Uterus (tissue), 4 donors: Measurements from ENCODE around the gene VWA3B. TPM values are rescaled to one million over a fixed set of nuclear protein-coding genes. Genes with fewer than 3 reads are reported as not detected.
"Not testable (repeated sequence)": the region's sequence is repeated elsewhere in the genome, so short reads cannot be mapped to it uniquely, and the experiment has no call there.

Source experiments
- DNase-seq, 2 donors: peaks; one replicate each; pipeline ENCODE4 v3.0.0-alpha.2; 2019 to 2020
- H3K27ac ChIP-seq, 2 donors: fragments of 200-600 bp; sonication (generic); 1 replicate in 1 of 2; 2 replicates in 1 of 2; pipeline ENCODE4 v1.5.1; 2016 to 2018
- H3K27me3 ChIP-seq, 2 donors: fragments of 200-600 bp; sonication (generic); one replicate each; pipeline ENCODE4 v1.5.1; 2018 to 2019; ENCODE audit warnings: control low read depth in 1 of 2
- H3K36me3 ChIP-seq, 2 donors: fragments of 200-600 bp; sonication (generic); one replicate each; pipeline ENCODE4 v1.5.1; 2019; ENCODE audit warnings: control low read depth in 1 of 2
- H3K4me1 ChIP-seq, 2 donors: fragments of 200-600 bp; sonication (generic); one replicate each; pipeline ENCODE4 v1.5.1; 2018 to 2019; ENCODE audit warnings: control low read depth in 1 of 2
- H3K4me3 ChIP-seq, 2 donors: fragments of 200-600 bp; sonication (generic); 1 replicate in 1 of 2; 2 replicates in 1 of 2; pipeline ENCODE4 v1.5.1; 2018 to 2019; ENCODE audit warnings: mild to moderate bottlenecking in 1 of 2
- H3K9me3 ChIP-seq, 2 donors: fragments of 200-600 bp; sonication (generic); one replicate each; pipeline ENCODE4 v1.5.1; 2019; ENCODE audit warnings: control low read depth in 1 of 2
- POLR2A ChIP-seq, 2 donors: fragments of 450-650 bp; IDR thresholded peaks; one replicate each; pipeline ENCODE4 v1.6.1; 2016; ENCODE audit warnings: antibody characterized with exemption in 2 of 2, mild to moderate bottlenecking in 1 of 2, moderate library complexity in 1 of 2
- intact Hi-C: fragments of 100-400 bp; cut with DNase I; formaldehyde crosslinking; loops from one replicate; pipeline ENCODE4 v1.15.1; 2023; ENCODE audit warnings: low total_unique reads
- total RNA-seq, 4 donors: library from RNA; depleted of rRNA in 3 of 4; stranded (reverse); fragments of >200 nt in 3 of 4; gene quantifications; one replicate each; pipeline versions ENCODE4 v1.1.0 to v1.2.4, GENCODE V29; 2014 to 2023
- TF ChIP-seq, protein P1 (sequence below), 4 experiments: fragments of 200-600 bp in 2 of 4; fragments of 450-650 bp in 2 of 4; sonication (generic) in 2 of 4; IDR thresholded peaks; one replicate each; pipeline ENCODE4 v1.5.1; 2016 to 2019; ENCODE audit warnings: antibody characterized with exemption in 4 of 4, mild to moderate bottlenecking in 2 of 4, moderate library complexity in 1 of 4
- donor health status: DM: yes; HTN: yes; CAD: no.

Gene VWA3B
- total RNA-seq, 4 donors from 2014 or later: 0.98 to 2.1 TPM; not detected in 2

DNA sequence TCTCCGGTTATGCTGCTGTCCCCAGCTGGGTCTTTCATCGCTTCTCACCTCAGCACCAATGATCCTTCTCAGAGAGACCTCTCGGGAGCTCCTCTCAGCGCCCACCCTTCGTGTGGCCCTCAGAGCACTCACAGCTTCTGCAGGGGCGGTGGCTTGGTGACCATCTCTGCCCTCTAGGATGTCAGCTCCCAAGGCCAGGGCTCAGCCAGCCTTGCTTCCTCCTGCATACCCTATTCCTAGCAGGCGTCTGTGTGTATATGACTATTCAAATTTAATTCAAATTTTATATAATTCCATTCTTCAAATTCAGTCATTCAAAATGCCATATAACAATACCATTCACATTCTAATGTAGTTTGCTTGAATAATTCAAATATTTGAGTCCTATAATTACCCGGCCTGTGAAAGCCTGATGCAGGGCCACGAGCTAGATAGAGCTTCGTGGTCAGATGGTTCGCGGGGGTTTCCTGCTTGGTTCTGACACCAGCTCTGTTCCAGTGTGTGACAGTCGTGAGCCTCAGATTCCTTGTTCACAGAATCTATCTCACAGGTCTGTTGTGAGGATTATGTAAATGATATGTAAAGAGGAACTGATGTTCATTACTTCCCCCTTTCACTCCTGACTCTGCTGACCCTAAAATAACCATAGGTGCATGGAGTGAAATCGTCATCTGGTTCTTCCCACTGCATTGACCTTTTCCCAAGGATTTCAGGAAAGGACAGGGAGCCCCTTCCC lies 165.2 kb downstream of the VWA3B start:
- TF ChIP-seq, protein P1, sequence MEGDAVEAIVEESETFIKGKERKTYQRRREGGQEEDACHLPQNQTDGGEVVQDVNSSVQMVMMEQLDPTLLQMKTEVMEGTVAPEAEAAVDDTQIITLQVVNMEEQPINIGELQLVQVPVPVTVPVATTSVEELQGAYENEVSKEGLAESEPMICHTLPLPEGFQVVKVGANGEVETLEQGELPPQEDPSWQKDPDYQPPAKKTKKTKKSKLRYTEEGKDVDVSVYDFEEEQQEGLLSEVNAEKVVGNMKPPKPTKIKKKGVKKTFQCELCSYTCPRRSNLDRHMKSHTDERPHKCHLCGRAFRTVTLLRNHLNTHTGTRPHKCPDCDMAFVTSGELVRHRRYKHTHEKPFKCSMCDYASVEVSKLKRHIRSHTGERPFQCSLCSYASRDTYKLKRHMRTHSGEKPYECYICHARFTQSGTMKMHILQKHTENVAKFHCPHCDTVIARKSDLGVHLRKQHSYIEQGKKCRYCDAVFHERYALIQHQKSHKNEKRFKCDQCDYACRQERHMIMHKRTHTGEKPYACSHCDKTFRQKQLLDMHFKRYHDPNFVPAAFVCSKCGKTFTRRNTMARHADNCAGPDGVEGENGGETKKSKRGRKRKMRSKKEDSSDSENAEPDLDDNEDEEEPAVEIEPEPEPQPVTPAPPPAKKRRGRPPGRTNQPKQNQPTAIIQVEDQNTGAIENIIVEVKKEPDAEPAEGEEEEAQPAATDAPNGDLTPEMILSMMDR (IDR thresholded peaks at IDR 0.05): no peak
- no peak for TF ChIP-seq POLR2A (IDR thresholded peaks at IDR 0.05)
- intact Hi-C loops: no loop called here
- no peaks in the 10 kb centered on the region for H3K4me1 ChIP-seq
- no peaks in the 10 kb centered on the region for H3K9me3 ChIP-seq
- H3K4me3 ChIP-seq: no peak overlapping the region
- no peak overlapping the region for H3K27ac ChIP-seq
- no peak for DNase-seq
- no peaks in the 10 kb centered on the region for H3K36me3 ChIP-seq
- H3K27me3 ChIP-seq: no peaks in the 10 kb centered on the region

DNA sequence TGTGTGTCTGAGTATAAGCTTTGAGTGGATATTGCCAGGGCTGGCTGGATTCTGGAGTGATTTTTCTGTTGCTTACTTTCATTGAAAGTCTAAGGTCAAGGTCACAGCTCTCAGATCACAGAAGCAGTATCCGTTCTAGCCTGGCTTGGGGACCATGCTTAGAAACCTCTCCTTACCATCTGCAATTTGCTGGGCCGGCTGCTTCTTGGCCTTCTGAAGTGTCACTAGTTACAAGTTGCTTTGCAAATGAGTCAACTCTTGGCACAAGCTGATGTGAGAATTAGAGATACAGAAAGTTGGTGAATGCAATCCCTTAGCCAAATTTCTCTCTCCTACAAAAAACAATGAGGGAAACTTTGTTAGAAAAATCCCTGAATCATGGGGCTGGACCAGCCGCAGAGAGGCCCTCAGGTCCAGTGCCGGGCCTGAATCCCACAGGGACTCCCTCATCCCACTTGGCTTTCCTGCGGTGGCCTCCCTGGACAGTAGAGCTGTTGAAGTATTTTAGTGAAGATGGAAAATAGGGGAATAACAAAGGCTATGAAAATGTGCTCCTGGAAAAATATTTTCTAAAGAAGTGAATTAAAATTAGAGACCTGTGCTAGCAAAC lies 166.6 kb downstream of the VWA3B start:
- H3K36me3 ChIP-seq: no peaks in the 10 kb centered on the region
- no peaks in the 10 kb centered on the region for H3K27me3 ChIP-seq
- no peaks in the 10 kb centered on the region for H3K4me1 ChIP-seq
- no peaks in the 10 kb centered on the region for H3K9me3 ChIP-seq
- no peak for DNase-seq
- intact Hi-C loops: no loop called here
- TF ChIP-seq, protein P1 (IDR thresholded peaks at IDR 0.05): no peak
- TF ChIP-seq POLR2A (IDR thresholded peaks at IDR 0.05): no peak
- H3K4me3 ChIP-seq: no peak overlapping the region
- no peak overlapping the region for H3K27ac ChIP-seq

DNA sequence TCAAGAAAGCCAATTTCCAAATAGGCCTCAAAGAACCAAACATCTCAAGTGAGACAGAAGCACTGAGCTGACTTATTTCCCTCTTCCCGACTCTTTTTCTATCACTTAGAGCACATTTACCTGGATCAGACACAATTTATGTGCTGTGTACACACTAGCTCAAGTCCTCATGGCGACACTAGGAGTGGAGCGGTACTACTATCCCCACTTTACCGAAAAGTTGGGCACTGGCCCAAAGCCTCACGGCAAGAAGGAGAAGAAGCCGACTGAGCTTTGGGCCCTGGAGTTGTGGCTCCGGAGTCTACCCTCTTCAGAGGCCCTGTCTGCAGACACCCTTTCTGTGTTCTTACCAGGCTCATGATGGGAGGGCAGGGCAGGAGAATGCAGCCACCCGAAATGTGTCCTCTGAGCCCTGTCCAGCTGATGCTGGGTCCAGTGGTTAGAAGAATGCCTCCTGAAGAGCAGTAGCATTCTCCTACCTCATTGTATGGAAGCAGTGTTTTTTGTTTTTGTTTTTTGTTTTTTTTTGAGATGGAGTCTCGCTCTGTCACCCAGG lies 167.6 kb downstream of the VWA3B start:
- H3K27ac ChIP-seq: no peak overlapping the region
- intact Hi-C loops: no loop called here
- H3K27me3 ChIP-seq: no peaks in the 10 kb centered on the region
- DNase-seq: no peak
- H3K9me3 ChIP-seq: no peaks in the 10 kb centered on the region
- no peak for TF ChIP-seq POLR2A (IDR thresholded peaks at IDR 0.05)
- TF ChIP-seq, protein P1 (IDR thresholded peaks at IDR 0.05): no peak
- H3K4me1 ChIP-seq: no peaks in the 10 kb centered on the region
- H3K4me3 ChIP-seq: no peak overlapping the region
- no peaks in the 10 kb centered on the region for H3K36me3 ChIP-seq

DNA sequence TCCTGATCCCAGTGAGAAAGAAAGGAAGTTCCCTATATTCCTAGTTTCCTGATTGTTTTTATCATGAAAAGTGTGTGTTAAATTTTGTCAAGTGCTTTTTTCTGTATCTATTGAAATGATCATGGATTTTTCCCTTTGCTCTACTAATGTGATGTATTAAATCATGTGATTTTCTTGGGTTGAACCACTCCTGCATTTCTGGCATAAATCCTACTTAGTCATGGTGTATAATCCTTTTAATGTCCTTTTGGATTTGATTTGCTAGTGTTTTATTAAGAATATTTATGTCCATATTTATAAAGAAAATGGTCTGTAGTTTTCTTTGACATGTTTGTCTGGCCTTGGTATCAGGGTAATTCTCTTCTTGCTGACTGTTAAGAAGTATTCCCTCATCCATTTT lies 171.9 kb downstream of the VWA3B start:
- Histone ChIP-seq H3K4me1 (no peaks in the 10 kb centered on the region), H3K36me3 (no peaks in the 10 kb centered on the region), H3K27ac (no peak overlapping the region), H3K4me3 (no peak overlapping the region), H3K9me3 (peaks cover 0 to 3% of the 10 kb centered on the region in 2 donors), H3K27me3 (no peaks in the 10 kb centered on the region)
- intact Hi-C loops: no loop called here
- no peak for TF ChIP-seq POLR2A (IDR thresholded peaks at IDR 0.05)
- TF ChIP-seq, protein P1 (IDR thresholded peaks at IDR 0.05): no peak
- no peak for DNase-seq

DNA sequence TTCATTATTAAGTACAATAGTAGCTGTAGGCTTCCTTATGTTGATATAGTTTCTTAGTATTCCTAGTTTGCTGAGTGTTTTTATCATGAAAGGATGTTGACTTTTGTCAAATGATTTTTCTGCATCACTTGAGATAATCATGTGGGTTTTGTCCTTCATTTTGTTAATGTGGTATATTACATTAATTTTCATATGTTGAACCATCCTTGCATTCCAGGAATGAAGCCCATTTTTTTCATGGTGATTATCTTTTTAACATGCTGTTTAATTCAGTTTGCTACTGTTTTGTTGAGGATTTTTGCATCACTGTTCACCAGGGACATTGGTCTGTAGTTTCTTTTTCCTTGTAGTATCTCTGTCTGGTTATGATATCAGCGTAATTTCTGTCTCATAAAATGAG lies 176.4 kb downstream of the VWA3B start:
- Histone ChIP-seq H3K36me3 (no peaks in the 10 kb centered on the region), H3K9me3 (peaks cover 0 to 3% of the 10 kb centered on the region in 2 donors), H3K4me1 (no peaks in the 10 kb centered on the region), H3K4me3 (no peak overlapping the region), H3K27me3 (no peaks in the 10 kb centered on the region), H3K27ac (no peak overlapping the region)
- intact Hi-C loops: no loop called here
- no peak for DNase-seq
- TF ChIP-seq, protein P1 (IDR thresholded peaks at IDR 0.05): no peak
- TF ChIP-seq POLR2A (IDR thresholded peaks at IDR 0.05): no peak

DNA sequence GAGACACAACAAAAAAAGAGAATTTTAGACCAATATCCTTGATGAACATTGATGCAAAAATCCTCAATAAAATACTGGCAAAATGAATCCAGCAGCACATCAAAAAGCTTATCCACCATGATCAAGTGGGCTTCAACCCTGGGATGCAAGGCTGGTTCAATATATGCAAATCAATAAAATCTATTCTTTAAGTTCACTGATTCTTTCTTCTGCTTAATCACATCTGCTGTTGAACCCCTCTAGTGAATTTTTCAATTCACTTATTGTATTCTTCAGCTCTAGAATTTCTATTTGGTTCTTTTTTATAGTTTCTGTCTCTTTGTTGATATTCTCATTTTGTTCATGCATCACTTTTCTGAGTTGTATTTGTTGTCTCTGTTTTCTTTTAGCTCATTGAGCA lies 181.3 kb downstream of the VWA3B start:
- H3K36me3 ChIP-seq, H3K27ac ChIP-seq, H3K4me1 ChIP-seq, H3K4me3 ChIP-seq, H3K9me3 ChIP-seq, intact Hi-C loops, H3K27me3 ChIP-seq, DNase-seq: not testable (repeated sequence)
